ENCODE measurements around the gene PIGR. TPM values are rescaled to one million over a fixed set of nuclear protein-coding genes. Genes with fewer than 3 reads are reported as not detected.

Gene PIGR
- total and polyA plus RNA-seq, 9 of the 15 experiments (the other 6 are each of a cell fraction or from before 2014, with no cell fraction given) = 0.01 to 1.5 (median 0.03) TPM; not detected in 4

- TF ChIP-seq ZNF75A (CRISPR knock-in tag; IDR thresholded peaks at IDR 0.05) (0 out of 2 replicates have a peak, but pooled peaks have one; percentile 41), UBTF (IDR thresholded peaks at IDR 0.05; ENCODE audit: borderline replicate concordance in 1 of 2, low read depth in 2 of 2, low read length in 2 of 2) (0 out of 4 replicates have a peak, but pooled peaks of 1 of the 2 experiments have one; percentile 55), NFRKB (IDR thresholded peaks at IDR 0.05; ENCODE audit: low read depth) (peak; percentile 55; the same call in 1 of the 2 replicates), YBX1 (IDR thresholded peaks at IDR 0.05) (no peak), NKRF (IDR thresholded peaks at IDR 0.05; ENCODE audit: borderline replicate concordance) (no peak), ZNF3 (CRISPR knock-in tag; IDR thresholded peaks at IDR 0.05) (no peak), CBFA2T3 (IDR thresholded peaks at IDR 0.05) (no peak), HLTF (IDR thresholded peaks at IDR 0.05) (no peak), MTF1 (CRISPR knock-in tag; IDR thresholded peaks at IDR 0.05; ENCODE audit: borderline replicate concordance) (no peak), SRSF7 (optimal IDR thresholded peaks at IDR 0.05; ENCODE audit: low read depth, low read length) (no peak), XRCC5 (IDR thresholded peaks at IDR 0.05; ENCODE audit: low read depth, low read length) (0 out of 2 replicates have a peak, but pooled peaks have one; percentile 54), ZNF449 (CRISPR knock-in tag; IDR thresholded peaks at IDR 0.05) (no peak), HMGXB4 (CRISPR knock-in tag; IDR thresholded peaks at IDR 0.05) (no peak), ZNF445 (CRISPR knock-in tag; IDR thresholded peaks at IDR 0.05; ENCODE audit: low read depth) (no peak), SP1 (CRISPR knock-in tag; IDR thresholded peaks at IDR 0.05) (no peak), ZNF830 (CRISPR knock-in tag; IDR thresholded peaks at IDR 0.05) (no peak), SIN3A (IDR thresholded peaks at IDR 0.05; ENCODE audit: borderline replicate concordance in 2 of 2, control insufficient read depth in 1 of 2, low read depth in 2 of 2, low read length in 2 of 2) (no peak), ZBTB7A (IDR thresholded peaks at IDR 0.05; ENCODE audit: borderline replicate concordance, control insufficient read depth, low read depth, low read length) (no peak)
Observed at GRCh38 chr1:206907304-206907991, 38.8 kb downstream of the PIGR start (continued).
